HG03095 (cell line): ENCODE data around the gene SYCE3.

Experiments used
- ATAC-seq: cut with Tn5 transposase; IDR thresholded peaks from one replicate; pipeline ENCODE4 v1.9.1; 2021; ENCODE audit warnings: moderate library complexity; ENCODE audit not compliant: unreplicated experiment

Gene SYCE3

GRCh38 chr22:50576806-50577696 is 14.3 kb upstream of the SYCE3 start:
- ATAC-seq: no peak

DNA sequence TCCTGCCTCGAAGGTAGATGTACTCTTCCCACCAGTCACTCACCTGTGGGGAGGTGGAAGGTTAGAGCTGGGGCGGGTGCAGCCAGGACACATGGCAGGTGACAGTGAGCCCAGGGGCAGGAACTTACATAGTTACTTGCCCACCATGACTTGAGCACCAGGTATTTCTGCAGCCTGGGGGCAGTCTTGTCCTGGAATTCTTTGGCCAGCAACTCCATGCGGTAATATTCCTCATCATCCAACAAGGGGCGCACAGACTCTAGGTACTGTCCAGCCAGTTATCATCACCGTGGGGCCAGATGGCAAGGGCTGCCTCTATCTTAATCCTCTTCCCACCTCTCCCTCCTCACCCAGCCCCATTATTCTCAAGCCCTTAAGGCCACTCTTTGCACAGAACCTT is 13.4 kb upstream of the SYCE3 start:
- ATAC-seq: no peak

- no peak for ATAC-seq
These were observed 12.8 kb upstream of the SYCE3 start for GRCh38 chr22:50575426-50575941.

DNA sequence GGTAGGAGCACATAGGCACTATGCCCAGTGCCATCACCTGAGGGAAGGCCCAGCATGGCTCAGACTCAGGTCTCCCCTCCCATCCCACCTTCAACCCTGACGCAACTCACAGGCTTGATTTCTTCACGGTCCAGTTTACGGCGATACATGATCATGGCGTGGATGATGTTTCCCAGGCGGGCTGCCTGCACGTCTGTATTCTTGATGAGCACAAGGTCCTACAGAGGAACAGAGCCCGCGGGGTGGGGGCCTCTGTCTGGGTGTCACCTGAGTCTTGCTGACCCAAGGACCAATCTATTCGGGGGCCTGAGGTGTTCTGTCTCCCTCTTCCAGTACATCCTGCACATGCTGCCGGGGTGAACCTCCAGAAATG is 11.7 kb upstream of the SYCE3 start:
- ATAC-seq: no peak

DNA sequence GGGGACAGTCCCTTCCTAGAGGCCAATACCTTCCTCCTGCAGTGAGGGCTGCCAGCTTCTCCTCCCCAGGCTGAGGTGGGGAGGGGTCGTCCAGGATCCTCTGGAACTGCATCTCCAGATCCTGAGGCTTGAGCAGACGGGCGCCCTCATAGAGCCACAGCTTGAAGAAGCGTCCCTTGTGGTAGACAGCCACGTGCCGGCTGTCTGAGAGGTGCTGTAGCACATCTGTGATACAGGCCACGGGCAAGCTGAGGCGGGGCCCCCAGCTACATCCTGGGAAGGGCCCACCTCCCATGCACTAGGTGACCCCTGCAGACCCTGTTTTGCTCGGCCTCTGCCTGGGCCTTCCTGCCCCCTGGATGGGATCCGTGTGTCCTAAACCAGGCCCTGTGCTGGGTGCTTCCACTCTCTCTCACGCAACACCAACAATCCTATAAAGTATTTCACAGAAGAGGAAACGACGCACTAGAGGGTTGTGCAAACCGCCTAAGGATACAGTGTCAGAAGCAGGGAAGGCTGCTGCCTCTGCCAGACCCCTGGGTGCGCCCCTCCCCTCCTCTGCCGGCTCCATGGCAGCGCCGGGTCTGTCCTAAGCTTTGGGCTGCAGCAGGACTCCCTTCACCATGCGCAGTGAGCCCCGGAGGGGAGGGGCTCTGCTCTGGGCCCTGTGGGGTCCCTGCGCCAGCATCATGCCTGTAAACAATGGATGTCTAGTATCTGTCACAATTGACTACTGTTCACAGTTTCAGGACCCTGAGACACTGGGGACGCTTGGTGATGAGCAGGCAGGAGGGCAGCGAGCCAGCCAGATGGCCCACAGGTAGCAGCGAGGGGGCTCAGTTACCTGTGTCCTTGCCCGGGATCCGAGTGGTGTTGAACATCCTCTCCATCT is 11.0 kb upstream of the SYCE3 start:
- no peak for ATAC-seq

DNA sequence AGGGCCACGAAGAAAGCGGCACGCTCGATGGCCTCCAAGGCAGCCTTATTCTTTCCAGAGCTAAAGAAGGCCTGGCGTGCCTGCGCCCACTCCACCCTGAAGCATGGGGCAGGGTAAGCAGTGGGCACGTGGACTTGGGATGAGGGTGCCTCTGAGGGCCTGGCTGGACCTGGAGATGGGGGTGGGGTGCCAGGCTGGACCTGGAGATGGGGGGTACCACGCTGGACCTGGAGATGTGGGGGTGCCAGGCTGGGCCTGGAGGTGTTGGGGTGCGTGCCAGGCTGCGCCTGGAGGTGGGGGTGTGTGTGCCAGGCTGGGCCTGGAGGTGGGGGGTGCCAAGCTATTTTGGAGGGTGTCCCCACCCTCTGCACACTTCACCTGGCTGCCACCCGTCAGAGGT is 10.2 kb upstream of the SYCE3 start:
- ATAC-seq: no peak

DNA sequence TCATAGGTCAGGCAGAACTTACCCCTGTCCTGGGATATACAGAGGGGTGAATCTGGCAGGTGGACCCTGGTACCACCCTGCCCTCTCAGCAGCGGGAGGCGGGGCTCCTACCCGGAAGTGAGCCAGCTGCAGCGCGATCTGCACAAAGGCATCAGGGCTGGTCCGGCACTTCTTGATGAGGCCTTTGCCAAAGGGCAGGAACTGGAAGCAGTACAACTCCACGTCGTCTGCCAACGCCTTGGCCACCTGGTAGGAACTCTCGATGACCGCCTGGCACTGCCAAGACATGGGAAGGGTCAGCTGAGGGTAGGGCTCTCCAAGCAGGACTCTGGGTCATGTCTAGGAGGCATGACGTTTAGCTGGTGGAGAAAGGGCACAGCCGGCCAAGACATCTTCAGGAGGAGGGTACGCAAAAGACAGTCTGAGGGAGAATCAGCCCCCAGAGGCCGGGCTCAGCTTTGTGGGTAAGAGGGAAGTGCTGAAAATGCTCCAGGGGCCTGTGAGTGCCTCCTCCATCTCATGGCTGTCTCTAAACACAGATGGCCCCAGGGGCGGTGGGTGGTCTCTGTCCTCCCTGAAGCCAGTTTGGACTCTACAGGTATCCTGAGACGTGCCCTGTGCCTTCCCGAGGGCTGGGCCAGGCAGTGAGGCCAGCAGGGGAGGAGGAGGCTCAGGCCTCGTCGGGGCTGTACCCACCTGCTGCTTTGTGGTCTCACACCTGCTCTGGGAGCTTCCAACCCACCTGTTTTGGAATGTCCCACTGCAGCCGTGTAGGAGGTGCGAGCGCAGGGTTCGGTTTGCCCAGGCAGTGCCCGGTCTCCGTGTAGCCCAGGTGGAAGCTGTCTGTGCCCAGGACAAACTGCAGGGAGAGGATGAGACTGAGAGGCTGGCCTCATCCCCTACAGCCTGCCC is 8.8 kb upstream of the SYCE3 start:
- no peak for ATAC-seq

DNA sequence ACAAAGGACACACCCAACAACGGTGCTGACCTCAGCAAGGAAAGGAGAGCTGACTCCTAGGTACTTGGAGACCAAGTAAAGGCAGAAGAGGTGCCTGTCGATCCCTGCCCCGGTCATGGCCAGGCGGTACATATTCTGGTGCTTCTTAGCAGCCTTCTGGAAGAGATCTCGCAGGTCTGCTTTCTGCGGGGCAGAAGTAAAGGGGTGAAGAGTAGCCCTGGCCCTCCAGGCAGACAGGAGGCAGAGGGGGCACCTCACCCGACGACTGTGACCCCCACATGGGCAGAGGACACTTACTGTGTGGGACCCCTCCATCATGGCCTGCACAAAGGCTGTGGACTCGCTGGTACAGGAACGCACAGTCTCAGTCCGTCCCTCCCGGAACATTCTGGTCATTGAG is 8.1 kb upstream of the SYCE3 start:
- no peak for ATAC-seq

DNA sequence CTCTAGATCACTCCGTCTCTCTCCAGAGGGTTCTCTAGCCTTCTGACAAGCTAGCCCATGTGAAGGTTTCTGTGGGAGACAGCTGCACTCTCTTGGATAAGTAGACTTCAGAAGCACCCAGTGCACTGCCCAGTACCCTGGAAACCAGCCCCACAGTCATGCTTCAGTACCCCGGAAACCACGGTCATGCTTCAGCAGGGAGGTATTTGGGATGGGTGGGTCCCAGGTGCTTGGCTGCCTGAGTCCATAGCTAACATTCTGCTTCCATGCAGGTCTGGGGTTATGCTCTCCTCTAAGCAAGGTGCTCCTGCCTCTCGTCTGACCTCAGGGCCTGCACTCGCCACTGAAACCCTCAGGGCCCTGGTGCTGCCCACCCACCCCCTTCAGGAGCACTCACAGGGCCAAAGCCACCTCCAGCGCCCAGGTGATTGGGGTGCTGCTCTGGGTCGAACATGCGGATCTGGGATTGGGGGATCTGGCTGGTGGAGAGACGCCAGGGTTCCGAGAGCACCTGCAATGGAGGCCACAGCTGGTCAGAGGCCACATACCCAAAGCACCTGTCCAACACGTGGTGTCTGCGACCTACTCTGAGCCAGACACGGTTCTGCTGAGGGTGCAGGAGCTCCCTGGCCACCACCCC is 7.3 kb upstream of the SYCE3 start:
- ATAC-seq: no peak

DNA sequence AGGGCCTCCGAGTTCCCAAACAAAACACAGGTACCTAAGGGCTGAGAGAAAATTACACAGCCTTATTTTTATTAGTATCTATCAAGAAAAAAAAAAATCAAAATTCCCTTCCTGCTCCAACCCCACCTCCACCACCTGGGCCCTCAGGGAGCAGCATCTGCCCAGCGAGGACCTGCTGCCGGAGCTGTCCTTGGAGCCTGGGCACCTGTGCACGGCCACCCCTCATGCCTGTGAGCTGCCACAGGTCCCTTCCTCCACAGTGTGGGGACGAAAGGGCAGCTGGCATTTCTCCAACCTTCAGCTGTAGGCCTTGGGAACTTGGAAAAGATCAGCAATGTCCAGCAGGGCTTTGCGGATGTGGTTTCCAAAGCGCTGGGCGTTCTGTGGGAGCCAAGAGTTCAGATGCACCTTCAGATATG is 6.3 kb upstream of the SYCE3 start:
- no peak for ATAC-seq

GRCh38 chr22:50568626-50569025 is 5.9 kb upstream of the SYCE3 start:
- no peak for ATAC-seq

DNA sequence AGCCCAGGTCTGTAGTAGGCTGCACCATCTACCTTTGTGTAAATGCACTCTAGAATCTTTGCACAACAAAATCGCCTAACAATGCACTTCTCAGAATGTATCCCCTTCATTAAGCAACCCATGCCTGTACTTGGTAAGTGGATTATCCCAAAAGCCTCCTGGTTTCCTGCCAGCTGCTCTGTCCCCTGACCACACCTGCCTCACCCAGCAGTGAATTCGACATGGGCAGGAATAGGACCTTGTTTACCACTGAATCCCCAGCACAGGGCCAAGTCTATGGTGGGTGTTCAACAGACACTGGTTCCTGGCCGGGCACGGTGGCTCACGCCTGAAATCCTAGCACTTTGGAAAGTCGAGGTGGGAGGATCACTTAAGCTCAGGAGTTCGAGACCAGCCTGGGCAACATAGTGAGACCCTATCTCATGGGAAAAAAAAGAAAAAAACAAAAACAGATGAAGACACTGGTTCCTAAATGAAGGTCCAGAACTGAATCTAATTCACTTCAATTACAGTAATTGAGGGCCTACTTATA is 5.1 kb upstream of the SYCE3 start:
- no peak for ATAC-seq

GRCh38 chr22:50564289-50564688 is 1.6 kb upstream of the SYCE3 start:
- ATAC-seq: no peak

GRCh38 chr22:50563413-50564160 is 868 bp upstream of the SYCE3 start:
- ATAC-seq: no peak

DNA sequence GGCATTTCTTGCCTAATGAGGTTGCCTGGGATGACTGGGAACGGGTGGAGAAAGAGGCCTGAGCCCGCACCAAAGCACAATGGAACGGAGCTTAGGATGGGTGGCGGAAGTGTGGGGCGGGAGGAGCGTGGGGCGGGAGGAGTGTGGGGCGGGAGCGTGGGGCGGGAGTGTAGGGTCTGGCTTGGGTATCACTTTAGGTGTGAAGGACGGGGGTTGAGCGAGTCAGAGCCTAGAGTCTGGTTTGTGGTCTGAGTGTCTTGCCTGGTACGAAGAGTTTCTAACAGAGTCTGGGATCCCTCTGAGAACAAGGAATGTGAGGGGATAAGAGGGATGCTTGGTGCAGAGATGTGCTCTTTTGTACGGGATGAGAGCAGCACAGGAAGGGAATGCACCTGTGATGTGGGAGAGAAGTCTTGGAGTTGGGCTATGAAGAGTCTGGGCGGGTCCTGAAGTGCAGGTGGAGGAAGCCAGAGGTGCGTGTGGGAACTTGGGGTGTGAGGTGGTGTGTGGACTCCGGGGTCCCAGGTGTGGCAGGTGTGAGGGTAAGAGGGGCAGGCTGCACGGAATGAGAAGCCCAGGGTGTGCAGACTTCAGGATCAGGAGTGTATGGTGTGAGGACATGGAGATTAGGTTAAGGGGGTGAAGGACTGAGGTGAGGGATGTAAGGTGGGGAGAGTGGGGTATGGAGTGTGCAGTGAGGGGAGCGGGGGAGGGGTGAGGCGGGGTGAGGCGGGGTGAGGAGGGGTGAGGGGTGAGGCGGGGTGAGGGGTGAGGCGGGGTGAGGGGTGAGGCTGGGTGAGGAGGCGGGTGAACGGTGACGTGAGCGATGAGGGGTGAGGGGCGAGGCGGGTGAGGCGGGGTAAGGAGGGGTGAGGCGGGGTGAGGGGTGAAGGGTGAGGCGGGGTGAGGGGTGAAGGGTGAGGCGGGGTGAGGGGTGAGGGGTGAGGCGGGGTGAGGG is 1.0 kb downstream of the SYCE3 start:
- no peak for ATAC-seq

DNA sequence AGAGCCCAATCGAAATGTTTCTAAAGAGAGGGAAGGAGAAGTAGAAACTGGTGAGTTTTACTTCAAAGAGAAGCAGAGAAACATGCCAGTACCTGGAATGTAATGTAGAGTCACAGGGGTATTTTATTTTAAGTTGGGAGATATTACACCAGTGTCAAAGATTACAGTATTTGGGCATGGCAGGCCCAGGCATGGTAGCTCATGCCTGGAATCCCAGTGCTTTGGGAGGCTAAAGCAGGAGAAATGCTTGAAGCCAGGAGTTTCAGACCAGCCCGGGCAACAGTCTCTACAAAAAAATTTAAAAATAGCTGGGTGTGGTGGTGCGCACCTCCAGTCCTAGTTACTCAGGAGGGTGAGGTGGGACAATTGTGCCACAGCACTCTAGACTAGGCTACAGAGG is 2.7 kb downstream of the SYCE3 start:
- no peak for ATAC-seq

- no peak for ATAC-seq
These were observed 6.0 kb downstream of the SYCE3 start for GRCh38 chr22:50556703-50557102.

- no peak for ATAC-seq
These were observed 9.4 kb downstream of the SYCE3 start for GRCh38 chr22:50553310-50553709.
